ENCODE data around the gene MYG1.

GRCh38 chr12:53299101-53299453 lies 418 bp upstream of the MYG1 start:
- TF ChIP-seq EP300 (IDR thresholded peaks at IDR 0.05), result no peak
- TF ChIP-seq, protein P1, sequence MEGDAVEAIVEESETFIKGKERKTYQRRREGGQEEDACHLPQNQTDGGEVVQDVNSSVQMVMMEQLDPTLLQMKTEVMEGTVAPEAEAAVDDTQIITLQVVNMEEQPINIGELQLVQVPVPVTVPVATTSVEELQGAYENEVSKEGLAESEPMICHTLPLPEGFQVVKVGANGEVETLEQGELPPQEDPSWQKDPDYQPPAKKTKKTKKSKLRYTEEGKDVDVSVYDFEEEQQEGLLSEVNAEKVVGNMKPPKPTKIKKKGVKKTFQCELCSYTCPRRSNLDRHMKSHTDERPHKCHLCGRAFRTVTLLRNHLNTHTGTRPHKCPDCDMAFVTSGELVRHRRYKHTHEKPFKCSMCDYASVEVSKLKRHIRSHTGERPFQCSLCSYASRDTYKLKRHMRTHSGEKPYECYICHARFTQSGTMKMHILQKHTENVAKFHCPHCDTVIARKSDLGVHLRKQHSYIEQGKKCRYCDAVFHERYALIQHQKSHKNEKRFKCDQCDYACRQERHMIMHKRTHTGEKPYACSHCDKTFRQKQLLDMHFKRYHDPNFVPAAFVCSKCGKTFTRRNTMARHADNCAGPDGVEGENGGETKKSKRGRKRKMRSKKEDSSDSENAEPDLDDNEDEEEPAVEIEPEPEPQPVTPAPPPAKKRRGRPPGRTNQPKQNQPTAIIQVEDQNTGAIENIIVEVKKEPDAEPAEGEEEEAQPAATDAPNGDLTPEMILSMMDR (IDR thresholded peaks at IDR 0.05), result no peak

Measured in sigmoid colon (tissue), 4 donors.